Measurements from ENCODE around the gene TDRD12. TPM values are rescaled to one million over a fixed set of nuclear protein-coding genes. Genes with fewer than 3 reads are reported as not detected.
"Not testable (repeated sequence)": the region's sequence is repeated elsewhere in the genome, so short reads cannot be mapped to it uniquely, and the experiment has no call there.

Gene TDRD12
- total RNA-seq, 1 donor from 2014 or later, result 0.74 TPM

GRCh38 chr19:32711747-32712146 lies 7.8 kb upstream of the TDRD12 start:
- no peaks in the 10 kb centered on the region for H3K4me1 ChIP-seq
- no peaks in the 10 kb centered on the region for H3K27me3 ChIP-seq
- peaks cover 0 to 28% of the 10 kb centered on the region in 2 donors for H3K36me3 ChIP-seq
- DNase-seq (ENCODE audit: extremely low spot score in 2 of 2), result no peak
- intact Hi-C loops (cut with DNase I), result no loop called here
- H3K27ac ChIP-seq, result no peak overlapping the region
- H3K4me3 ChIP-seq, result no peak overlapping the region
- H3K9me3 ChIP-seq, result no peaks in the 10 kb centered on the region
- TF ChIP-seq, protein P1, sequence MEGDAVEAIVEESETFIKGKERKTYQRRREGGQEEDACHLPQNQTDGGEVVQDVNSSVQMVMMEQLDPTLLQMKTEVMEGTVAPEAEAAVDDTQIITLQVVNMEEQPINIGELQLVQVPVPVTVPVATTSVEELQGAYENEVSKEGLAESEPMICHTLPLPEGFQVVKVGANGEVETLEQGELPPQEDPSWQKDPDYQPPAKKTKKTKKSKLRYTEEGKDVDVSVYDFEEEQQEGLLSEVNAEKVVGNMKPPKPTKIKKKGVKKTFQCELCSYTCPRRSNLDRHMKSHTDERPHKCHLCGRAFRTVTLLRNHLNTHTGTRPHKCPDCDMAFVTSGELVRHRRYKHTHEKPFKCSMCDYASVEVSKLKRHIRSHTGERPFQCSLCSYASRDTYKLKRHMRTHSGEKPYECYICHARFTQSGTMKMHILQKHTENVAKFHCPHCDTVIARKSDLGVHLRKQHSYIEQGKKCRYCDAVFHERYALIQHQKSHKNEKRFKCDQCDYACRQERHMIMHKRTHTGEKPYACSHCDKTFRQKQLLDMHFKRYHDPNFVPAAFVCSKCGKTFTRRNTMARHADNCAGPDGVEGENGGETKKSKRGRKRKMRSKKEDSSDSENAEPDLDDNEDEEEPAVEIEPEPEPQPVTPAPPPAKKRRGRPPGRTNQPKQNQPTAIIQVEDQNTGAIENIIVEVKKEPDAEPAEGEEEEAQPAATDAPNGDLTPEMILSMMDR (IDR thresholded peaks at IDR 0.05), result no peak
- TF ChIP-seq POLR2A (IDR thresholded peaks at IDR 0.05) (no peak), POLR2AphosphoS5 (IDR thresholded peaks at IDR 0.05; ENCODE audit: insufficient read depth in 1 of 2, low read depth in 1 of 2) (no peak)

GRCh38 chr19:32716203-32716602 lies 3.4 kb upstream of the TDRD12 start:
- H3K4me3 ChIP-seq; DNase-seq (ENCODE audit: extremely low spot score in 2 of 2); H3K4me1 ChIP-seq; H3K27me3 ChIP-seq; H3K27ac ChIP-seq; H3K9me3 ChIP-seq; intact Hi-C loops (cut with DNase I): not testable (repeated sequence)
- H3K36me3 ChIP-seq, result peaks cover 0 to 32% of the 10 kb centered on the region in 2 donors

- intact Hi-C loops (cut with DNase I), result no loop called here
- no peak overlapping the region for H3K4me3 ChIP-seq
- no peaks in the 10 kb centered on the region for H3K9me3 ChIP-seq
- H3K27ac ChIP-seq, result no peak overlapping the region
- no peak for TF ChIP-seq POLR2A (IDR thresholded peaks at IDR 0.05)
- TF ChIP-seq, protein P1 (IDR thresholded peaks at IDR 0.05), result no peak
- no peaks in the 10 kb centered on the region for H3K4me1 ChIP-seq
- H3K27me3 ChIP-seq, result no peaks in the 10 kb centered on the region
- DNase-seq (ENCODE audit: extremely low spot score in 2 of 2), result no peak
- H3K36me3 ChIP-seq, result peaks cover 0 to 23% of the 10 kb centered on the region in 2 donors
These were observed 2.1 kb upstream of the TDRD12 start for GRCh38 chr19:32717496-32717895.

GRCh38 chr19:32718286-32718685 lies 1.3 kb upstream of the TDRD12 start:
- Histone ChIP-seq H3K36me3 (peaks cover 0 to 15% of the 10 kb centered on the region in 2 donors), H3K27ac (no peak overlapping the region), H3K4me3 (no peak overlapping the region), H3K9me3 (no peaks in the 10 kb centered on the region), H3K4me1 (no peaks in the 10 kb centered on the region), H3K27me3 (no peaks in the 10 kb centered on the region)
- DNase-seq (ENCODE audit: extremely low spot score in 2 of 2), result no peak
- TF ChIP-seq POLR2A (IDR thresholded peaks at IDR 0.05), result no peak
- no peak for TF ChIP-seq POLR2AphosphoS5 (IDR thresholded peaks at IDR 0.05; ENCODE audit: insufficient read depth in 1 of 2, low read depth in 1 of 2)
- TF ChIP-seq, protein P1 (IDR thresholded peaks at IDR 0.05), result no peak
- intact Hi-C loops (cut with DNase I), result no loop called here

DNA sequence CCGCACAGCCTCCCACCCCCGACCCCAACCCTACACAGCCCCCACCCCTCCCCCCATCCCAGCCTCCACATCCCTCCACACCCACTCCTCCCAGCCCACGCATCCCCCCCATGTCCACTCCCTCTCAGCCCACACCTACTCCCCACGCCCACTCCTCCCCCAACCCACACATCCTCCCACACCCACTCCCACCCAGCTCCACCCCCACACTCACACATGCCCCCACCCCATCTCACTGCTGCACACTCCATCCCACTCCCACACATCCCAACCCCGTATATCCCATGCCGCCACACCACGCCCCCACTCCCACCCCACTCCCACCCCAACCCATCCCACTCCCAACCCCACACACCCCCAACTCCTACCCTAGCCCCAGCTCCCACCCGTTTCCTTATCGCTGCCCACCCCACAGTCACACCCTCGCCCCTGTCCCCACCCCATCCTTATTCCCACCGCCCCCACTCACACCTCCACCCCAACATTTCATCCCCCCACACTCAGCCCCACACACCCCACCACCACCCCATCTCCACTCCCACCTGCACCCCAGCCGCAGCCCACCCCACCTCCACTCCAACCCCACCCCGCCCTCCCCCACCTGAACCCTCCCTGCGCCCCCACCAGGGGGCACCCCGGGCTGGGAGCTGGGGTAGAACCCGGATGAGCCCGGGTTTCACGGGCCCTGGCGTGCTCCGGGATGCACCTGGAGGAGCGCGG lies 809 bp downstream of the TDRD12 start:
- H3K4me1 ChIP-seq, result no peaks in the 10 kb centered on the region
- no peaks in the 10 kb centered on the region for H3K27me3 ChIP-seq
- intact Hi-C loops (cut with DNase I), result no loop called here
- no peak overlapping the region for H3K27ac ChIP-seq
- no peak for DNase-seq (ENCODE audit: extremely low spot score in 2 of 2)
- TF ChIP-seq, protein P1 (IDR thresholded peaks at IDR 0.05), result no peak
- TF ChIP-seq POLR2AphosphoS5 (IDR thresholded peaks at IDR 0.05; ENCODE audit: insufficient read depth in 1 of 2, low read depth in 1 of 2) (no peak), POLR2A (IDR thresholded peaks at IDR 0.05) (no peak)
- H3K4me3 ChIP-seq, result no peak overlapping the region
- H3K36me3 ChIP-seq, result peaks cover 0 to 4% of the 10 kb centered on the region in 2 donors
- H3K9me3 ChIP-seq, result no peaks in the 10 kb centered on the region
